ENCODE measurements around the gene SOX15.

DNA sequence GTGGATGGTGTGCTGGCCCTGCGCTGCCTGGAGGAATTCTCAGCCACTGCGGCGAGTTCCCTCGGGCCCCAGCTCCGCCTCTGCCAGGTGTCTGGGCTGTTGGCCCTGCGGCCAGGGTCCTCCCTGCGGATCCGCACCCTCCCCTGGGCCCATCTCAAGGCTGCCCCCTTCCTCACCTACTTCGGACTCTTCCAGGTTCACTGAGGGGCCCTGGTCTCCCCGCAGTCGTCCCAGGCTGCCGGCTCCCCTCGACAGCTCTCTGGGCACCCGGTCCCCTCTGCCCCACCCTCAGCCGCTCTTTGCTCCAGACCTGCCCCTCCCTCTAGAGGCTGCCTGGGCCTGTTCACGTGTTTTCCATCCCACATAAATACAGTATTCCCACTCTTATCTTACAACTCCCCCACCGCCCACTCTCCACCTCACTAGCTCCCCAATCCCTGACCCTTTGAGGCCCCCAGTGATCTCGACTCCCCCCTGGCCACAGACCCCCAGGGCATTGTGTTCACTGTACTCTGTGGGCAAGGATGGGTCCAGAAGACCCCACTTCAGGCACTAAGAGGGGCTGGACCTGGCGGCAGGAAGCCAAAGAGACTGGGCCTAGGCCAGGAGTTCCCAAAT, 32.6 kb downstream of the SOX15 start:
- TF ChIP-seq ARNTL (CRISPR knock-in tag; IDR thresholded peaks at IDR 0.05; ENCODE audit: borderline replicate concordance, low read depth): no peak
- TF ChIP-seq CSDC2 (CRISPR knock-in tag; IDR thresholded peaks at IDR 0.05): no peak
- no peak for TF ChIP-seq GLIS3 (CRISPR knock-in tag; IDR thresholded peaks at IDR 0.05)
- no peak for TF ChIP-seq ESRRG (CRISPR knock-in tag; IDR thresholded peaks at IDR 0.05)
- TF ChIP-seq ZFP3 (CRISPR knock-in tag; IDR thresholded peaks at IDR 0.05): no peak
- no peak for TF ChIP-seq SNAI2 (CRISPR knock-in tag; IDR thresholded peaks at IDR 0.05)
- TF ChIP-seq, protein P1, sequence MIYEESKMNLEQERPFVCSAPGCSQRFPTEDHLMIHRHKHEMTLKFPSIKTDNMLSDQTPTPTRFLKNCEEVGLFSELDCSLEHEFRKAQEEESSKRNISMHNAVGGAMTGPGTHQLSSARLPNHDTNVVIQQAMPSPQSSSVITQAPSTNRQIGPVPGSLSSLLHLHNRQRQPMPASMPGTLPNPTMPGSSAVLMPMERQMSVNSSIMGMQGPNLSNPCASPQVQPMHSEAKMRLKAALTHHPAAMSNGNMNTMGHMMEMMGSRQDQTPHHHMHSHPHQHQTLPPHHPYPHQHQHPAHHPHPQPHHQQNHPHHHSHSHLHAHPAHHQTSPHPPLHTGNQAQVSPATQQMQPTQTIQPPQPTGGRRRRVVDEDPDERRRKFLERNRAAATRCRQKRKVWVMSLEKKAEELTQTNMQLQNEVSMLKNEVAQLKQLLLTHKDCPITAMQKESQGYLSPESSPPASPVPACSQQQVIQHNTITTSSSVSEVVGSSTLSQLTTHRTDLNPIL (CRISPR knock-in tag; IDR thresholded peaks at IDR 0.05; ENCODE audit: low read depth): no peak
- TF ChIP-seq, protein P2, sequence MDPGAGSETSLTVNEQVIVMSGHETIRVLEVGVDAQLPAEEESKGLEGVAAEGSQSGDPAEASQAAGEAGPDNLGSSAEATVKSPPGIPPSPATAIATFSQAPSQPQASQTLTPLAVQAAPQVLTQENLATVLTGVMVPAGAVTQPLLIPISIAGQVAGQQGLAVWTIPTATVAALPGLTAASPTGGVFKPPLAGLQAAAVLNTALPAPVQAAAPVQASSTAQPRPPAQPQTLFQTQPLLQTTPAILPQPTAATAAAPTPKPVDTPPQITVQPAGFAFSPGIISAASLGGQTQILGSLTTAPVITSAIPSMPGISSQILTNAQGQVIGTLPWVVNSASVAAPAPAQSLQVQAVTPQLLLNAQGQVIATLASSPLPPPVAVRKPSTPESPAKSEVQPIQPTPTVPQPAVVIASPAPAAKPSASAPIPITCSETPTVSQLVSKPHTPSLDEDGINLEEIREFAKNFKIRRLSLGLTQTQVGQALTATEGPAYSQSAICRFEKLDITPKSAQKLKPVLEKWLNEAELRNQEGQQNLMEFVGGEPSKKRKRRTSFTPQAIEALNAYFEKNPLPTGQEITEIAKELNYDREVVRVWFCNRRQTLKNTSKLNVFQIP (CRISPR knock-in tag; IDR thresholded peaks at IDR 0.05; ENCODE audit: borderline replicate concordance, low read depth): no peak
- no peak for TF ChIP-seq ZFP30 (CRISPR knock-in tag; IDR thresholded peaks at IDR 0.05)
- no peak for TF ChIP-seq TCF4 (CRISPR knock-in tag; IDR thresholded peaks at IDR 0.05; ENCODE audit: borderline replicate concordance)
